ENCODE results near the gene ABCG1. TPM values are rescaled to one million over a fixed set of nuclear protein-coding genes. Genes with fewer than 3 reads are reported as not detected.

The ABCG1 gene
- total RNA-seq, 6 experiments from 2014 or later, result 3.3 to 9.8 (median 4.8) TPM

- no peak for TF ChIP-seq POLR2A (IDR thresholded peaks at IDR 0.05)
- TF ChIP-seq, protein P1, sequence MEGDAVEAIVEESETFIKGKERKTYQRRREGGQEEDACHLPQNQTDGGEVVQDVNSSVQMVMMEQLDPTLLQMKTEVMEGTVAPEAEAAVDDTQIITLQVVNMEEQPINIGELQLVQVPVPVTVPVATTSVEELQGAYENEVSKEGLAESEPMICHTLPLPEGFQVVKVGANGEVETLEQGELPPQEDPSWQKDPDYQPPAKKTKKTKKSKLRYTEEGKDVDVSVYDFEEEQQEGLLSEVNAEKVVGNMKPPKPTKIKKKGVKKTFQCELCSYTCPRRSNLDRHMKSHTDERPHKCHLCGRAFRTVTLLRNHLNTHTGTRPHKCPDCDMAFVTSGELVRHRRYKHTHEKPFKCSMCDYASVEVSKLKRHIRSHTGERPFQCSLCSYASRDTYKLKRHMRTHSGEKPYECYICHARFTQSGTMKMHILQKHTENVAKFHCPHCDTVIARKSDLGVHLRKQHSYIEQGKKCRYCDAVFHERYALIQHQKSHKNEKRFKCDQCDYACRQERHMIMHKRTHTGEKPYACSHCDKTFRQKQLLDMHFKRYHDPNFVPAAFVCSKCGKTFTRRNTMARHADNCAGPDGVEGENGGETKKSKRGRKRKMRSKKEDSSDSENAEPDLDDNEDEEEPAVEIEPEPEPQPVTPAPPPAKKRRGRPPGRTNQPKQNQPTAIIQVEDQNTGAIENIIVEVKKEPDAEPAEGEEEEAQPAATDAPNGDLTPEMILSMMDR (IDR thresholded peaks at IDR 0.05), result no peak
- Histone ChIP-seq H3K9me3 (no peaks in the 10 kb centered on the region), H3K36me3 (no peaks in the 10 kb centered on the region), H3K4me1 (no peaks in the 10 kb centered on the region), H3K4me3 (no peak overlapping the region), H3K27ac (no peak overlapping the region), H3K27me3 (no peaks in the 10 kb centered on the region)
- DNase-seq, result peak in 1 of 3 donors; percentile 10
- intact Hi-C loops (cut with DNase I), result no loop called here
- 84% methylated on average over 7 of the region's 15 CpGs for WGBS (ENCODE audit: insufficient coverage, low coverage, low lambda C conversion rate, missing lambda C conversion rate)
- ATAC-seq, result no peak
Measured at GRCh38 chr21:42272109-42272962, 53.4 kb downstream of the ABCG1 start.

GRCh38 chr21:42272984-42273600 lies 54.2 kb downstream of the ABCG1 start:
- H3K9me3 ChIP-seq, result no peaks in the 10 kb centered on the region
- H3K4me3 ChIP-seq, result no peak overlapping the region
- no peak overlapping the region for H3K27ac ChIP-seq
- no peaks in the 10 kb centered on the region for H3K27me3 ChIP-seq
- ATAC-seq, result no peak
- WGBS (ENCODE audit: insufficient coverage, low coverage, low lambda C conversion rate, missing lambda C conversion rate), result 100% methylated on average over 1 of the region's 29 CpGs
- TF ChIP-seq, protein P1 (IDR thresholded peaks at IDR 0.05), result no peak
- no peak for TF ChIP-seq POLR2A (IDR thresholded peaks at IDR 0.05)
- H3K4me1 ChIP-seq, result no peaks in the 10 kb centered on the region
- intact Hi-C loops (cut with DNase I), result no loop called here
- peak in 1 of 3 donors; percentile 18 for DNase-seq
- no peaks in the 10 kb centered on the region for H3K36me3 ChIP-seq

- intact Hi-C loops (cut with DNase I), result no loop called here
- no peaks in the 10 kb centered on the region for H3K36me3 ChIP-seq
- 73% methylated on average over 2 of the region's 13 CpGs for WGBS (ENCODE audit: insufficient coverage, low coverage, low lambda C conversion rate, missing lambda C conversion rate)
Measured at GRCh38 chr21:42276076-42276475, 57.1 kb downstream of the ABCG1 start.

DNA sequence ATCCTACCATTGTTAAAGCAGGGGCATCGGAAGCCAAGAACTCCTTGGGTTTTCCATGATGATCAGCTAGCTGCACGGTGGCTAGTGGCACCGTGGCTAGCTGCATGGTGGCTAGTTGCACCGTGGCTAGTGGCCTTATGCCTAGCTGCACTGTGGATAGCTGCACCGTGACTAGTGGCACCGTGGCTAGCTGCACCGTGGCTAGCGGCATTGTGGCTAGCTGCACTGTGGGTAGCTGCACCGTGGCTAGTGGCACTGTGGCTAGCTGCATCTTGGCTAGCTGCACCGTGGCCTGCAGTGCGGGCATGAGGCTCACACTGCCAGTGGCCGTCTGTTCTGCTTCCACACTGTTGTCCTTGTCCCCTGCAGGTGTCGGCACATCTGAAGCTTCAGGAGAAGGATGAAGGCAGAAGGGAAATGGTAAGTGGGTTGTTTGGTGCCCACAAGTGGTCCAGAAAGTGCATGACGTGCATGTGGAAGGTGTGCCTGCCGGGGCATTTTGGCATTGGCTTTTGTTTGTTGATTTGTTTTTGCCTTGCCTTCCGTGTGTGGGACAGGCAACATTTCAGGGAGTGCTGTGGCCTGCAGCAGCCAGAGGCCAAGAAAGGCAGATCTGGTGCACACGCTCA lies 57.7 kb downstream of the ABCG1 start:
- no peaks in the 10 kb centered on the region for H3K27me3 ChIP-seq
- intact Hi-C loops (cut with DNase I), result no loop called here
- no peaks in the 10 kb centered on the region for H3K36me3 ChIP-seq
- peak in 1 of 3 donors; percentile 13 for DNase-seq
- ATAC-seq, result no peak
- peaks cover 0 to 4% (median 0%) of the 10 kb centered on the region in 4 donors for H3K4me1 ChIP-seq
- H3K27ac ChIP-seq, result no peak overlapping the region
- WGBS (ENCODE audit: insufficient coverage, low coverage, low lambda C conversion rate, missing lambda C conversion rate), result 43% methylated on average over 5 of the region's 17 CpGs
- no peaks in the 10 kb centered on the region for H3K9me3 ChIP-seq
- TF ChIP-seq, protein P1 (IDR thresholded peaks at IDR 0.05), result no peak
- no peak for TF ChIP-seq POLR2A (IDR thresholded peaks at IDR 0.05)
- H3K4me3 ChIP-seq, result no peak overlapping the region

More at GRCh38 chr21:42276076-42276475, 57.1 kb downstream of the ABCG1 start:
- TF ChIP-seq, protein P1 (IDR thresholded peaks at IDR 0.05), result no peak
- TF ChIP-seq POLR2A (IDR thresholded peaks at IDR 0.05), result no peak
- Histone ChIP-seq H3K4me1 (peaks cover 0 to 3% (median 0%) of the 10 kb centered on the region in 4 donors), H3K4me3 (no peak overlapping the region), H3K27ac (no peak overlapping the region), H3K27me3 (no peaks in the 10 kb centered on the region), H3K9me3 (no peaks in the 10 kb centered on the region)
- ATAC-seq (peak in 3 of 4 donors; percentile 16 to 24 (median 20)), DNase-seq (peak in 1 of 3 donors; percentile 14)
